HG02588 (cell line): ENCODE measurements around the gene GPC5.
"Not testable (repeated sequence)": the region's sequence is repeated elsewhere in the genome, so short reads cannot be mapped to it uniquely, and the experiment has no call there.

Experiments used
- ATAC-seq: cut with Tn5 transposase; IDR thresholded peaks from one replicate; pipeline ENCODE4 v1.9.1; 2021; ENCODE audit warnings: mild to moderate bottlenecking, moderate library complexity; ENCODE audit not compliant: unreplicated experiment

GPC5 gene

GRCh38 chr13:91368676-91369440, 29.6 kb upstream of the GPC5 start:
- no peak for ATAC-seq

- no peak for ATAC-seq
Observed at GRCh38 chr13:91369441-91369831, 29.0 kb upstream of the GPC5 start.

- ATAC-seq: no peak
Observed at GRCh38 chr13:91370501-91370900, 27.9 kb upstream of the GPC5 start.

GRCh38 chr13:91372911-91373310, 25.5 kb upstream of the GPC5 start:
- no peak for ATAC-seq

- ATAC-seq: peak; percentile 93
Observed at GRCh38 chr13:91375116-91375729, 23.2 kb upstream of the GPC5 start.

GRCh38 chr13:91381371-91381770, 17.1 kb upstream of the GPC5 start:
- ATAC-seq: no peak

GRCh38 chr13:91383836-91384235, 14.6 kb upstream of the GPC5 start:
- no peak for ATAC-seq

- ATAC-seq: no peak
Observed at GRCh38 chr13:91384896-91385295, 13.5 kb upstream of the GPC5 start.

GRCh38 chr13:91389186-91389585, 9.2 kb upstream of the GPC5 start:
- ATAC-seq: no peak

- no peak for ATAC-seq
Observed at GRCh38 chr13:91397595-91397994, 826 bp upstream of the GPC5 start.

- ATAC-seq: no peak
Observed at GRCh38 chr13:91399189-91400062, 1.0 kb downstream of the GPC5 start.

GRCh38 chr13:91400063-91400399, 1.6 kb downstream of the GPC5 start:
- ATAC-seq: no peak

GRCh38 chr13:91400671-91401070, 2.2 kb downstream of the GPC5 start:
- ATAC-seq: no peak

GRCh38 chr13:91401920-91402319, 3.5 kb downstream of the GPC5 start:
- ATAC-seq: no peak

- ATAC-seq: peak; percentile 64
Observed at GRCh38 chr13:91405240-91405639, 6.8 kb downstream of the GPC5 start.

GRCh38 chr13:91406619-91407018, 8.2 kb downstream of the GPC5 start:
- ATAC-seq: peak; percentile 77

GRCh38 chr13:91408971-91409370, 10.6 kb downstream of the GPC5 start:
- no peak for ATAC-seq

- not testable (repeated sequence) for ATAC-seq
Observed at GRCh38 chr13:91416579-91416978, 18.2 kb downstream of the GPC5 start.

GRCh38 chr13:91417660-91418325, 19.4 kb downstream of the GPC5 start:
- no peak for ATAC-seq

- no peak for ATAC-seq
Observed at GRCh38 chr13:91426913-91427312, 28.5 kb downstream of the GPC5 start.

GRCh38 chr13:91438674-91439073, 40.3 kb downstream of the GPC5 start:
- ATAC-seq: not testable (repeated sequence)
